ENCODE results near the gene C12orf43.

The C12orf43 gene

DNA sequence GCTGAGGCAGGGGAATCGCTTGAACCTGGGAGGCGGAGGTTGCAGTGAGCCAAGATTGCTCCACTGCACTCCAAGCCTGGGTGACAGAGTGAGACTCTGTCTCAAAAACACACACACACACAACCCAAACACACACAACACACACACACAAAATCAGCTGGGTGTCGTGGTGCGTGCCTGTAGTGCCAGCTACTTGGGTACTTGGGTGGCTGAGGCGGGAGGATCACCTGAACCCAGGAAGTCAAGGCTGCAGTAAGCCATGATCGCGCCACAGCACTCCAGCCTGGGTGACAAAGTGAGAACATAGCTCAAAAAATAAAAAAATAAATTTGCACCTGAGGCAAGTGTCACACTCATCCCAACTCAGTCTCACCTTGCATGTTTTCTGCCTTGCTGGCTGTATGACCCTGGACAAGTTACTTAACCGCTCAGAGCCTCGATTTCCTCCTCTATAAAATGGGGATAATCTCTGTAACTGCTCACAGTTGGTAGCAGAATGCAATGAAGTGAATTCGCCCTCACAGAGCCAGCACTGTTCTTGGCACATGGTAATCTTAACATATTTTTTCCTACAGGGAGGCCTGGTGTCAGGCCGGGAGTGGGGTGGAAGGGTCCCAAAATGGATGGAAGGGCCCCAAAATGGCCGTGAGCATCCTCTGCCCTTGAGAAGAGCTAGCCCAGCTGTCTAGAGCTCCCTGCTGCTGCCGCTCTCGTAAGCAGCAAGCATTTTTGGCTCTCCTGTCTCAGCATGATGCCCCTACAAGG lies 38.6 kb downstream of the C12orf43 start:
- DNase-seq (ENCODE audit: low spot score): no peak
- Histone ChIP-seq H3K9me3 (replicated peaks in 1 of 2; ENCODE audit: control insufficient read depth in 2 of 2, insufficient read depth in 1 of 2, low read depth in 1 of 2, low read length in 2 of 2) (no peaks in the 10 kb centered on the region), H3K27me3 (ENCODE audit: control insufficient read depth in 3 of 3, insufficient read depth in 3 of 3, low read depth in 1 of 3, low read length in 3 of 3) (no peaks in the 10 kb centered on the region), H3K4ac (ENCODE audit: low read length) (no peak overlapping the region), H3K79me1 (ENCODE audit: low read depth, low read length) (no peaks in the 10 kb centered on the region), H4K91ac (ENCODE audit: low read depth, low read length, poor library complexity) (no peak overlapping the region), H3K4me1 (ENCODE audit: control insufficient read depth in 2 of 2, insufficient read depth in 1 of 2, low read depth in 1 of 2, low read length in 2 of 2) (peaks cover 5 to 10% of the 10 kb centered on the region in 2 donors), H3K27ac (replicated peaks; ENCODE audit: low read length) (no peak overlapping the region), H3K36me3 (replicated peaks in 1 of 2; ENCODE audit: control insufficient read depth in 2 of 2, insufficient read depth in 2 of 2, low read length in 2 of 2) (no peaks in the 10 kb centered on the region), H3K9ac (ENCODE audit: low read depth, low read length, poor library complexity) (no peak overlapping the region), H3K14ac (ENCODE audit: low read length) (no peak overlapping the region), H3K18ac (ENCODE audit: low read length) (no peak overlapping the region), H3K4me3 (ENCODE audit: low read length in 2 of 2) (peak overlapping the region in 1 of 2 donors; percentile 55), H4K8ac (ENCODE audit: low read depth, low read length) (no peak overlapping the region), H2BK15ac (ENCODE audit: low read length) (no peak overlapping the region), H2BK5ac (ENCODE audit: low read length) (no peak overlapping the region), H2AFZ (ENCODE audit: low read length) (peak overlapping the region; percentile 63), H2BK12ac (ENCODE audit: low read length) (no peak overlapping the region), H2BK120ac (ENCODE audit: low read depth, low read length) (no peak overlapping the region), H3K23ac (ENCODE audit: low read depth, low read length, poor library complexity) (no peak overlapping the region), H2AK5ac (ENCODE audit: low read depth, low read length) (no peak overlapping the region), H3K4me2 (ENCODE audit: insufficient read depth, low read length, poor library complexity, severe bottlenecking) (no peak overlapping the region)
- WGBS, 2 donors (ENCODE audit: extremely low coverage in 2 of 2, insufficient read length in 2 of 2, insufficient replicate concordance in 1 of 2): no CpG with 5 or more reads among the region's 14 CpGs

DNA sequence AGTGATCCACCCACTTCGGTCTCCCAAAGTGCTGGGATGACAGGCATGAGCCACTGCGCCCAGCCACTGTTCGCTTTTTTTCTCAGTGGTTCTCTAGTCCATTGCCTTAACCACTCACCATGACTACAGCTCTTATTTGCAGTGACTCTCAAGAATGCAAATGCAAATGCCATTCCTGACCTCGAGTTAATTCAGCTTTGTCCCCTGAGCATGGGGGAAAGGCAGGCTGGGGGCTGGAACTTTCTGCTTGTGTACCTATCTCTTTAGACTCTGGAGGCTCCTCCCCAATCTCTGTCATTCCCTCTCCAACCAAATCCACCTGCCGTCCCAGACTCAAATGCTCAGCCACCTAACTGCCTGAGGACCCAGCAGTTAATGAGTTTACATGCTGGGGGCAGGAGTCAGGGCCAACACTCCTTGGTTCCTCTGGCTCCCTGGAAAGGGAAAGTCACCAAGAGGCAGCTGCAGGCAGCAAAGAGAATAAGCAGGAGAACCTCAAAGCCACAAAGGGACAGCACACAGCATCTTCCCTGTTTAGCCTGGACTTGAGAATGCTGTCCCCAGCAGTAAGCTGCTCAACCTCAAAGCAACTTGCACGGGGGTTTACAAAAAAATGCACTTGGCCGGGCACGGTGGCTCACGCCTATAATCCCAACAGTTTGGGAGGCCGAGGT lies 43.3 kb downstream of the C12orf43 start:
- peak overlapping the region; percentile 71 for H3K27ac ChIP-seq (replicated peaks; ENCODE audit: low read length)
- no peak overlapping the region for H3K4me2 ChIP-seq (ENCODE audit: insufficient read depth, low read length, poor library complexity, severe bottlenecking)
- no peaks in the 10 kb centered on the region for H3K79me1 ChIP-seq (ENCODE audit: low read depth, low read length)

DNA sequence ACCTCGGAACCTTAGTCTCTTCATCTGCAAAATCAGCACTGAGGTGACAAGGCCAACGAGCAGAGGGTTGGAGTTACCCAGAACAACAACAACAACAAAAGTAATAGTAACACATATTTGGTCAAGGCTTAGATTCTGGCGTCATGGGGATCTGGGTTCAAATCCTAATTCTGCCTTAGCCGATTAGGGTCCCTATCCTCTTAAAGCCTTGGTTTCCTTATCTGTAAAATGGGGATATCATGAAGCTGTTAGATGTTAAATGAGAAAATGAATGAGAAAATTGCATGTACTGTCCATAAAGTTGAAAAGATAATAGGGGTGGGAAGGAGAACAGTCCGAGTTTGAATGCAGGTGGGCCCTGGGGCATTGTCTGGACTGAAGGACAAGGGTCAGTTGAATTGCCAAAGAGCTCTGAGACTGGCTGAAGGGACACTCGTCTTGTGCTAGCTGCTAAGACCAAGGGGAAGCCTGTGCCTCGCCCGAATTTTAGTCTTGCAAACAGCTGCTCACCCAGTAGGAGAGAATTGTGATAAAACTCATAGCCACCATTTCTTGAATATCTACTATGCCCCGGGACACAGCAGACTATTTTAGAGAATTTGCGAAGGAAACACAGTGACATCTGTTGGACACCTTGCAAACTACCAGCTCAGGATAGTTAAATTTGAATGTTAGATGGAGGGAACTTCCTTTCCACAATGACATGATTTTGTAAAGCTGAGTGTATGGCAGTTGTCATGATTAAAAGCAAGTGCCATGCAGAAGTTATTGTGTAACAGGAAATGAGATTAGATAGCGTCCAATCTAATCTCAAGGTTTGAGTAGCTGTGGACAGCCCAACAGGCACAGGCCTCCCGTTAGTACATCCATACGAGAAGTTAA lies 44.7 kb downstream of the C12orf43 start:
- H4K91ac ChIP-seq (ENCODE audit: low read depth, low read length, poor library complexity): no peak overlapping the region
- WGBS, 2 donors (ENCODE audit: extremely low coverage in 2 of 2, insufficient read length in 2 of 2, insufficient replicate concordance in 1 of 2): no CpG with 5 or more reads among the region's 13 CpGs
- peaks cover 5 to 8% of the 10 kb centered on the region in 2 donors for H3K4me1 ChIP-seq (ENCODE audit: control insufficient read depth in 2 of 2, insufficient read depth in 1 of 2, low read depth in 1 of 2, low read length in 2 of 2)
- peak; percentile 29 for DNase-seq (ENCODE audit: low spot score)
- no peak overlapping the region for H2AFZ ChIP-seq (ENCODE audit: low read length)
- H3K4ac ChIP-seq (ENCODE audit: low read length): no peak overlapping the region
- H3K4me2 ChIP-seq (ENCODE audit: insufficient read depth, low read length, poor library complexity, severe bottlenecking): no peak overlapping the region
- H3K23ac ChIP-seq (ENCODE audit: low read depth, low read length, poor library complexity): no peak overlapping the region
- H3K27ac ChIP-seq (replicated peaks; ENCODE audit: low read length): no peak overlapping the region
- H4K8ac ChIP-seq (ENCODE audit: low read depth, low read length): no peak overlapping the region
- H3K27me3 ChIP-seq (ENCODE audit: control insufficient read depth in 3 of 3, insufficient read depth in 3 of 3, low read depth in 1 of 3, low read length in 3 of 3): peaks cover 0 to 4% (median 0%) of the 10 kb centered on the region in 3 experiments
- H2BK5ac ChIP-seq (ENCODE audit: low read length): no peak overlapping the region
- no peak overlapping the region for H2AK5ac ChIP-seq (ENCODE audit: low read depth, low read length)
- no peak overlapping the region for H3K4me3 ChIP-seq (ENCODE audit: low read length in 2 of 2)
- H2BK15ac ChIP-seq (ENCODE audit: low read length): no peak overlapping the region
- no peak overlapping the region for H3K18ac ChIP-seq (ENCODE audit: low read length)
- no peak overlapping the region for H2BK120ac ChIP-seq (ENCODE audit: low read depth, low read length)
- H3K9ac ChIP-seq (ENCODE audit: low read depth, low read length, poor library complexity): no peak overlapping the region
- no peaks in the 10 kb centered on the region for H3K36me3 ChIP-seq (replicated peaks in 1 of 2; ENCODE audit: control insufficient read depth in 2 of 2, insufficient read depth in 2 of 2, low read length in 2 of 2)
- H2BK12ac ChIP-seq (ENCODE audit: low read length): no peak overlapping the region
- no peaks in the 10 kb centered on the region for H3K9me3 ChIP-seq (replicated peaks in 1 of 2; ENCODE audit: control insufficient read depth in 2 of 2, insufficient read depth in 1 of 2, low read depth in 1 of 2, low read length in 2 of 2)
- no peak overlapping the region for H3K14ac ChIP-seq (ENCODE audit: low read length)
- H3K79me1 ChIP-seq (ENCODE audit: low read depth, low read length): no peaks in the 10 kb centered on the region

More for the DNA sequence above, 43.3 kb downstream of the C12orf43 start:
- no peak overlapping the region for H2BK120ac ChIP-seq (ENCODE audit: low read depth, low read length)
- no peak overlapping the region for H4K91ac ChIP-seq (ENCODE audit: low read depth, low read length, poor library complexity)
- H3K18ac ChIP-seq (ENCODE audit: low read length): no peak overlapping the region
- no CpG with 5 or more reads among the region's 10 CpGs for WGBS, 2 donors (ENCODE audit: extremely low coverage in 2 of 2, insufficient read length in 2 of 2, insufficient replicate concordance in 1 of 2)
- H2AK5ac ChIP-seq (ENCODE audit: low read depth, low read length): no peak overlapping the region
- no peak overlapping the region for H3K14ac ChIP-seq (ENCODE audit: low read length)
- H3K9me3 ChIP-seq (replicated peaks in 1 of 2; ENCODE audit: control insufficient read depth in 2 of 2, insufficient read depth in 1 of 2, low read depth in 1 of 2, low read length in 2 of 2): no peaks in the 10 kb centered on the region
- H3K27me3 ChIP-seq (ENCODE audit: control insufficient read depth in 3 of 3, insufficient read depth in 3 of 3, low read depth in 1 of 3, low read length in 3 of 3): no peaks in the 10 kb centered on the region
- DNase-seq (ENCODE audit: low spot score): peak; percentile 80
- H3K36me3 ChIP-seq (replicated peaks in 1 of 2; ENCODE audit: control insufficient read depth in 2 of 2, insufficient read depth in 2 of 2, low read length in 2 of 2): no peaks in the 10 kb centered on the region
- peak overlapping the region; percentile 65 for H2AFZ ChIP-seq (ENCODE audit: low read length)
- H3K4me1 ChIP-seq (ENCODE audit: control insufficient read depth in 2 of 2, insufficient read depth in 1 of 2, low read depth in 1 of 2, low read length in 2 of 2): peaks cover 5 to 8% of the 10 kb centered on the region in 2 donors
- no peak overlapping the region for H4K8ac ChIP-seq (ENCODE audit: low read depth, low read length)
- no peak overlapping the region for H2BK15ac ChIP-seq (ENCODE audit: low read length)
- no peak overlapping the region for H2BK5ac ChIP-seq (ENCODE audit: low read length)
- H3K23ac ChIP-seq (ENCODE audit: low read depth, low read length, poor library complexity): no peak overlapping the region
- H2BK12ac ChIP-seq (ENCODE audit: low read length): no peak overlapping the region
- H3K4me3 ChIP-seq (ENCODE audit: low read length in 2 of 2): peak overlapping the region in 1 of 2 donors; percentile 44
- H3K9ac ChIP-seq (ENCODE audit: low read depth, low read length, poor library complexity): no peak overlapping the region
- H3K4ac ChIP-seq (ENCODE audit: low read length): no peak overlapping the region
